HG03469 (cell line): ENCODE measurements around the gene SLC29A1.
A peak's percentile ranks its signal among the peaks of the same experiment; 100 is the strongest.
"Not testable (repeated sequence)": the region's sequence is repeated elsewhere in the genome, so short reads cannot be mapped to it uniquely, and the experiment has no call there.

ENCODE experiments used
- ATAC-seq: cut with Tn5 transposase; IDR thresholded peaks from one replicate; pipeline ENCODE4 v1.9.1; 2021; ENCODE audit warnings: mild to moderate bottlenecking, moderate library complexity, moderate number of reproducible peaks; ENCODE audit not compliant: unreplicated experiment

SLC29A1 gene

GRCh38 chr6:44193307-44193910 is 30.0 kb upstream of the SLC29A1 start:
- no peak for ATAC-seq

- no peak for ATAC-seq
These were observed 29.1 kb upstream of the SLC29A1 start for GRCh38 chr6:44194326-44194725.

GRCh38 chr6:44196351-44196750 is 27.0 kb upstream of the SLC29A1 start:
- ATAC-seq, result not testable (repeated sequence)

- no peak for ATAC-seq
These were observed 24.7 kb upstream of the SLC29A1 start for GRCh38 chr6:44198684-44199083.

- no peak for ATAC-seq
These were observed 23.5 kb upstream of the SLC29A1 start for GRCh38 chr6:44199883-44200282.

- ATAC-seq, result no peak
These were observed 22.2 kb upstream of the SLC29A1 start for GRCh38 chr6:44201200-44201599.

GRCh38 chr6:44201638-44202303 is 21.6 kb upstream of the SLC29A1 start:
- no peak for ATAC-seq

GRCh38 chr6:44202332-44202971 is 20.9 kb upstream of the SLC29A1 start:
- no peak for ATAC-seq

GRCh38 chr6:44202972-44203750 is 20.2 kb upstream of the SLC29A1 start:
- ATAC-seq, result no peak

GRCh38 chr6:44203955-44204354 is 19.4 kb upstream of the SLC29A1 start:
- ATAC-seq, result no peak

- no peak for ATAC-seq
These were observed 15.4 kb upstream of the SLC29A1 start for GRCh38 chr6:44207966-44208365.

GRCh38 chr6:44211284-44211683 is 12.1 kb upstream of the SLC29A1 start:
- no peak for ATAC-seq

- ATAC-seq, result no peak
These were observed 9.1 kb upstream of the SLC29A1 start for GRCh38 chr6:44214307-44214706.

GRCh38 chr6:44216677-44217331 is 6.6 kb upstream of the SLC29A1 start, which contains the start of gene MYMX:
Gene MYMX (plus strand): TSS chr6:44216926. CDS start chr6:44217472, 546 bp downstream.
- ATAC-seq, result no peak

GRCh38 chr6:44217332-44218143 is 5.9 kb upstream of the SLC29A1 start:
- ATAC-seq, result no peak

- ATAC-seq, result peak; percentile 30
These were observed 4.2 kb upstream of the SLC29A1 start for GRCh38 chr6:44219053-44219814.

- ATAC-seq, result no peak
These were observed 3.3 kb upstream of the SLC29A1 start for GRCh38 chr6:44219815-44220784.

GRCh38 chr6:44220913-44221290 is 2.5 kb upstream of the SLC29A1 start:
- no peak for ATAC-seq
